HEK293T (cell line): ENCODE measurements around the gene SOX13.

Experiments used
- CTCF ChIA-PET: fragments of 350-600 bp; formaldehyde crosslinking; extraction: SDS; loops from one replicate; lab custom pipeline; 2021; ENCODE audit warnings: antibody characterized with exemption, inconsistent platforms; lab: Yijun Ruan, JAX
- POLR2A ChIA-PET: fragments of 350-600 bp; formaldehyde crosslinking; extraction: SDS; loops from one replicate; lab custom pipeline; 2020; ENCODE audit warnings: antibody characterized with exemption, inconsistent platforms; lab: Yijun Ruan, JAX
- DNase-seq: peaks from one replicate; pipeline ENCODE4 v3.0.0; 2012; ENCODE audit warnings: mixed read lengths; ENCODE audit errors: extremely low spot score
- ARNT ChIP-seq: fragments of 450-650 bp; IDR thresholded peaks from 2 replicates; pipeline ENCODE4 v1.6.1; 2017; ENCODE audit warnings: mild to moderate bottlenecking
- BHLHE40 ChIP-seq: fragments of 450-650 bp; IDR thresholded peaks from 2 replicates; pipeline ENCODE4 v1.6.1; 2016; ENCODE audit warnings: mild to moderate bottlenecking, moderate library complexity, borderline replicate concordance
- CTBP1 ChIP-seq: fragments of 450-650 bp; IDR thresholded peaks from 2 replicates; pipeline ENCODE4 v1.6.1; 2016; ENCODE audit warnings: borderline replicate concordance
- ELF4 ChIP-seq: fragments of 450-650 bp; IDR thresholded peaks from 2 replicates; pipeline ENCODE4 v1.6.1; 2017; ENCODE audit warnings: antibody characterized with exemption
- FOXA1 ChIP-seq: fragments of 450-650 bp; IDR thresholded peaks from 2 replicates; pipeline ENCODE4 v1.6.1; 2016; ENCODE audit warnings: mild to moderate bottlenecking
- FOXK2 ChIP-seq: fragments of 450-650 bp; IDR thresholded peaks from 2 replicates; pipeline ENCODE4 v1.6.1; 2016; ENCODE audit warnings: mild to moderate bottlenecking
- FOXM1 ChIP-seq: fragments of 450-650 bp; IDR thresholded peaks from 2 replicates; pipeline ENCODE4 v1.6.1; 2017; ENCODE audit warnings: mild to moderate bottlenecking, borderline replicate concordance
- HDGF ChIP-seq: fragments of 450-650 bp; IDR thresholded peaks from 2 replicates; pipeline ENCODE4 v1.6.1; 2017; ENCODE audit warnings: antibody characterized with exemption, borderline replicate concordance
- L3MBTL2 ChIP-seq: fragments of 450-650 bp; conservative IDR thresholded peaks from 2 replicates; pipeline ENCODE4 v1.6.1; 2016; ENCODE audit warnings: mild to moderate bottlenecking
- LEF1 ChIP-seq: fragments of 450-650 bp; IDR thresholded peaks from 2 replicates; pipeline ENCODE4 v1.6.1; 2017; ENCODE audit warnings: mild to moderate bottlenecking, borderline replicate concordance
- NFRKB ChIP-seq: fragments of 450-650 bp; IDR thresholded peaks from 2 replicates; pipeline ENCODE4 v1.6.1; 2016; ENCODE audit warnings: mild to moderate bottlenecking, moderate library complexity
- PKNOX1 ChIP-seq: fragments of 450-650 bp; IDR thresholded peaks from 2 replicates; pipeline ENCODE4 v1.6.1; 2016
- SP1 ChIP-seq: fragments of 450-650 bp; IDR thresholded peaks from 2 replicates; pipeline ENCODE4 v1.6.1; 2017
- SUZ12 ChIP-seq: fragments of 450-650 bp; IDR thresholded peaks from 2 replicates; pipeline ENCODE4 v1.6.1; 2016; ENCODE audit warnings: mild to moderate bottlenecking
- TARDBP ChIP-seq: fragments of 450-650 bp; IDR thresholded peaks from 2 replicates; pipeline ENCODE4 v1.6.1; 2016
- ZNF384 ChIP-seq: fragments of 450-650 bp; IDR thresholded peaks from 2 replicates; pipeline ENCODE4 v1.6.1; 2016

Gene SOX13

DNA sequence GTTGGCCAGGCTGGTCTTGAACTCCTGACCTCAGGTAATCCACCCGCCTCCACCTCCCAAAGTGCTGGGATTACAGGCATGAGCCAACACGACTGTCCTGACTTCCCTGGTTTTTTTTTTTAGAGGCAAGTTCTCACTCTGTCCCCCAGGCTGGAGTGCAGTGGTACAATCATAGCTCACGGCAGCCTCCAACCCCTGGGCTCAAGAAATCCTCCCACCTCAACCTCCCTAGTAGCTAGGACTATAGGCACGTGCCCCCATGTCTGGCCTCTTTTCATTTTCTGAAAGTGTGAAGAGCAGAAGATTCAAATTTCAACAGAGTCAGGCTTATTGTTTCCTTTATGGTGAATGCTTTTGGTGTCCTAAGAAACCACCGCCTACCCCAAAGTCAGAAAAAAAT lies 21.7 kb upstream of the SOX13 start:
- CTCF ChIA-PET, result no interaction called here
- TF ChIP-seq SUZ12 (no peak), LEF1 (no peak), HDGF (no peak), SP1 (no peak), L3MBTL2 (no peak), PKNOX1 (no peak), FOXK2 (no peak), ELF4 (no peak), CTBP1 (no peak), ARNT (no peak), BHLHE40 (no peak), NFRKB (no peak), FOXM1 (no peak)
- POLR2A ChIA-PET, result no interaction called here
- no peak for DNase-seq

- ChIA-PET POLR2A (no interaction called here), CTCF (no interaction called here)
- TF ChIP-seq FOXA1, result no peak
- no peak for TF ChIP-seq LEF1
- DNase-seq, result no peak
Observed at GRCh38 chr1:204051718-204052117, 21.2 kb upstream of the SOX13 start.

DNA sequence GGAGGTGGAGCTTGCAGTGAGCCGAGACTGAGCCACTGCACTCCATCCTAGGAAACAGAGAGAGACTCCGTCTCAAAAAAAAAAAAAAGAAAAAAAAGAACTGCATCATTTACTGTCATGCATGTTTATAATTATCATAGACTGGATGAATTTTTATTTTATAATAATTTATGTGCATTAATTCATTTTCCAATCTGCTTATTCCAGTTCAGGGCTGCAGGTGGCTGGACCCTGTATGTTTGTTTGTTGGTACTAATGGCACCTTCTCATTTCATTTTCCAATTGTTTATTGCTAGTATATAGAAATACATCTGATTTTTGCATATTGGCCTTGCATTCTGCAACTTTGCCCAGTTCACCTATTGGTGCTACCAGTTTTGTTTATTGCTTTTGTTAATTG lies 19.0 kb upstream of the SOX13 start:
- ChIA-PET POLR2A (no interaction called here), CTCF (no interaction called here)
- TF ChIP-seq FOXK2 (no peak), ARNT (no peak), TARDBP (no peak), SP1 (no peak), SUZ12 (no peak), L3MBTL2 (no peak), CTBP1 (no peak), HDGF (no peak), PKNOX1 (no peak)
- DNase-seq, result no peak

GRCh38 chr1:204059970-204060369 lies 12.9 kb upstream of the SOX13 start:
- CTCF ChIA-PET, result no interaction called here
- POLR2A ChIA-PET, result no interaction called here
- no peak for TF ChIP-seq SUZ12
- no peak for TF ChIP-seq CTBP1
- no peak for TF ChIP-seq BHLHE40
- TF ChIP-seq ELF4, result no peak
- no peak for TF ChIP-seq FOXM1
- TF ChIP-seq L3MBTL2, result no peak
- no peak for TF ChIP-seq ZNF384
- TF ChIP-seq FOXK2, result no peak
- no peak for TF ChIP-seq NFRKB
- no peak for TF ChIP-seq ARNT
- TF ChIP-seq HDGF, result no peak
- DNase-seq, result no peak

GRCh38 chr1:204062106-204062505 lies 10.8 kb upstream of the SOX13 start:
- no peak for DNase-seq
- no peak for TF ChIP-seq ARNT
- no peak for TF ChIP-seq FOXK2
- TF ChIP-seq PKNOX1, result no peak
- TF ChIP-seq NFRKB, result no peak
- TF ChIP-seq HDGF, result no peak
- TF ChIP-seq LEF1, result no peak
- TF ChIP-seq FOXA1, result no peak
- TF ChIP-seq CTBP1, result no peak
- CTCF ChIA-PET, result interaction anchor here (0.6 to 0.7 kb wide), 2 partner anchors 25 to 55 kb away, joined by 3 to 4 read pairs; no protein-coding TSS in a partner anchor
- POLR2A ChIA-PET, result no interaction called here

DNA sequence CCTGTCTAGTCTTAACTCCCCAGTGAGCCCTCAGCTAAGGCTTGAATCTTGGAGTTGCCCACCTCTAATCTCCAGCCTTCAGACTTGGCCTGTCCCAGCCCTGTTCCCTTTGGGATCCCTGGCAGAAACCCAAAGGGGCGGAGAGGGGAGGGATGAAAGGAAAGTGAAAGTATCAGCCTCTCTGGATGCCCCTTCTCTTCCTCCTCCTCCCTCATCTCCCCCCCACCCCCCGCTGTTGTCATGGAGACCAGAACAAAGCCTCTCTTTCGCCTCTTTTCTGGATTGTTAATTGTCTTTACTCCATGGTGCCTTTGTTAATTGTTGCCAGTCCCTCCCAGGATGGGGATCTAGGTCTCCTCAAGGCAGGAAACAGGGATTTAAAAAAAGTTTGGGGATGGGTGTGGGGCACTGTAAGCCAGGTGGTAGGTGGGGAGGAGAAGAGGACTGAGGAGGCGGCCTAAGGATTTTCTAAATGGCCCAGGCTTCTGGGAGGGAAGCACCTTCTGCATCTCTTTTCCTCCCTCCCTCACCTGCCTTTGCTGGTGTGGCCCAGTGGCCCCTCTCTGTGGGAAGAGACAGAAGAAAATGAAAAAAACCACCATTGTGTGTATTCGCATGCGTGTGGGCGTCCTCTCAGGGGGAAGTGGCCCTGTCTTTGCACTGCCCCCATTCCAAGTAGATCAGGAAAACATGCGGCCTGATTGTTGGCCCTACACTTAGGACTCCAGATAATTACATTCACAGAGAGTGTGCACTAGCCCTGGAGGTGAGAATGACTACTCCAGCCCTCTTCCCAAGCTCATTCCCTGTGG lies 7.5 kb upstream of the SOX13 start:
- no peak for DNase-seq
- no peak for TF ChIP-seq FOXA1
- TF ChIP-seq NFRKB, result no peak
- no peak for TF ChIP-seq L3MBTL2
- no peak for TF ChIP-seq FOXK2
- no peak for TF ChIP-seq ARNT
- TF ChIP-seq TARDBP, result no peak
- no peak for TF ChIP-seq FOXM1
- ChIA-PET CTCF (no interaction called here), POLR2A (no interaction called here)

- no peak for TF ChIP-seq LEF1
- TF ChIP-seq HDGF, result no peak
- no peak for TF ChIP-seq SUZ12
- TF ChIP-seq PKNOX1, result no peak
- CTCF ChIA-PET, result no interaction called here
- POLR2A ChIA-PET, result no interaction called here
- DNase-seq, result no peak
Observed at GRCh38 chr1:204065986-204066300, 7.0 kb upstream of the SOX13 start.
